ENCODE data around the gene FOXK2. TPM values are rescaled to one million over a fixed set of nuclear protein-coding genes. Genes with fewer than 3 reads are reported as not detected.

The FOXK2 gene
- total and polyA plus RNA-seq, 2 experiments from 2014 or later: 30.2 to 37.7 TPM

GRCh38 chr17:82483204-82483660 lies 36.3 kb upstream of the FOXK2 start:
- H3K79me2 ChIP-seq: no peaks in the 10 kb centered on the region
- no peak overlapping the region for H2AFZ ChIP-seq
- no peaks in the 10 kb centered on the region for H4K20me1 ChIP-seq (ENCODE audit: insufficient read depth, poor library complexity, severe bottlenecking)
- H3K4me3 ChIP-seq: no peak overlapping the region
- no peak for DNase-seq (ENCODE audit: low spot score)
- H3K4me1 ChIP-seq (ENCODE audit: insufficient read depth): no peaks in the 10 kb centered on the region
- H3K4me2 ChIP-seq: no peak overlapping the region
- H3K36me3 ChIP-seq (replicated peaks; ENCODE audit: insufficient read depth, low read depth): no peaks in the 10 kb centered on the region
- no peak overlapping the region for H3K27ac ChIP-seq
- TF ChIP-seq EZH2phosphoT487 (IDR thresholded peaks at IDR 0.05; ENCODE audit: low read depth, severe bottlenecking, unreplicated experiment): no peak
- no peak for TF ChIP-seq EZH2 (IDR thresholded peaks at IDR 0.05; ENCODE audit: borderline replicate concordance)
- no peak for TF ChIP-seq CTCF (IDR thresholded peaks at IDR 0.05; ENCODE audit: poor library complexity)
- 95% methylated on average over 6 of the region's 6 CpGs for WGBS (ENCODE audit: low lambda C conversion rate, missing lambda C conversion rate)
- H3K9me2 ChIP-seq (replicated peaks; ENCODE audit: insufficient read depth): no peaks in the 10 kb centered on the region
- no peaks in the 10 kb centered on the region for H3K9me3 ChIP-seq (ENCODE audit: low read depth)
- H3K27me3 ChIP-seq: no peaks in the 10 kb centered on the region

- H3K4me2 ChIP-seq: no peak overlapping the region
- H2AFZ ChIP-seq: no peak overlapping the region
- no peaks in the 10 kb centered on the region for H3K27me3 ChIP-seq
- DNase-seq (ENCODE audit: low spot score): no peak
- 98% methylated on average over 9 of the region's 9 CpGs for WGBS (ENCODE audit: low lambda C conversion rate, missing lambda C conversion rate)
- no peak overlapping the region for H3K27ac ChIP-seq
- H3K9me3 ChIP-seq (ENCODE audit: low read depth): no peaks in the 10 kb centered on the region
- no peaks in the 10 kb centered on the region for H3K36me3 ChIP-seq (replicated peaks; ENCODE audit: insufficient read depth, low read depth)
- H3K79me2 ChIP-seq: no peaks in the 10 kb centered on the region
- H3K9me2 ChIP-seq (replicated peaks; ENCODE audit: insufficient read depth): no peaks in the 10 kb centered on the region
- TF ChIP-seq CTCF (IDR thresholded peaks at IDR 0.05; ENCODE audit: poor library complexity) (no peak), EZH2 (IDR thresholded peaks at IDR 0.05; ENCODE audit: borderline replicate concordance) (no peak), EZH2phosphoT487 (IDR thresholded peaks at IDR 0.05; ENCODE audit: low read depth, severe bottlenecking, unreplicated experiment) (no peak)
- H4K20me1 ChIP-seq (ENCODE audit: insufficient read depth, poor library complexity, severe bottlenecking): no peaks in the 10 kb centered on the region
- H3K4me1 ChIP-seq (ENCODE audit: insufficient read depth): no peaks in the 10 kb centered on the region
- no peak overlapping the region for H3K4me3 ChIP-seq
These were observed 35.7 kb upstream of the FOXK2 start for GRCh38 chr17:82483836-82484235.

GRCh38 chr17:82486231-82487094 lies 33.1 kb upstream of the FOXK2 start:
- DNase-seq (ENCODE audit: low spot score): no peak
- no peaks in the 10 kb centered on the region for H3K9me3 ChIP-seq (ENCODE audit: low read depth)
- no peak overlapping the region for H3K27ac ChIP-seq
- no peaks in the 10 kb centered on the region for H4K20me1 ChIP-seq (ENCODE audit: insufficient read depth, poor library complexity, severe bottlenecking)
- no peak overlapping the region for H2AFZ ChIP-seq
- no peaks in the 10 kb centered on the region for H3K9me2 ChIP-seq (replicated peaks; ENCODE audit: insufficient read depth)
- no peaks in the 10 kb centered on the region for H3K36me3 ChIP-seq (replicated peaks; ENCODE audit: insufficient read depth, low read depth)
- TF ChIP-seq CTCF (IDR thresholded peaks at IDR 0.05; ENCODE audit: poor library complexity): no peak
- TF ChIP-seq EZH2phosphoT487 (IDR thresholded peaks at IDR 0.05; ENCODE audit: low read depth, severe bottlenecking, unreplicated experiment): no peak
- TF ChIP-seq EZH2 (IDR thresholded peaks at IDR 0.05; ENCODE audit: borderline replicate concordance): no peak
- 85% methylated on average over 13 of the region's 13 CpGs for WGBS (ENCODE audit: low lambda C conversion rate, missing lambda C conversion rate)
- no peaks in the 10 kb centered on the region for H3K4me1 ChIP-seq (ENCODE audit: insufficient read depth)
- H3K79me2 ChIP-seq: no peaks in the 10 kb centered on the region
- no peak overlapping the region for H3K4me3 ChIP-seq
- H3K4me2 ChIP-seq: no peak overlapping the region
- H3K27me3 ChIP-seq: no peaks in the 10 kb centered on the region
